Measurements from ENCODE around the gene DNASE1L3. TPM values are rescaled to one million over a fixed set of nuclear protein-coding genes. Genes with fewer than 3 reads are reported as not detected.

The DNASE1L3 gene
- polyA plus RNA-seq, 3 donors, result 0.19 TPM; not detected in 2

- no peak for TF ChIP-seq CTCF (IDR thresholded peaks at IDR 0.05)
- Mint-ChIP-seq H3K27me3 (ENCODE audit: low read depth in 3 of 3) (peaks cover 0 to 5% (median 0%) of the 10 kb centered on the region in 3 donors), H3K36me3 (no peaks in the 10 kb centered on the region), H3K9me3 (peaks cover 0 to 6% (median 3%) of the 10 kb centered on the region in 7 donors), H3K4me3 (no peak overlapping the region), H3K27ac (peak overlapping the region in 1 of 7 donors; percentile 46), H3K4me1 (peaks cover 17% of the 10 kb centered on the region)
- no CpG with 5 or more reads among the region's 11 CpGs for WGBS (ENCODE audit: insufficient coverage)
- Histone ChIP-seq H3K4me2 (replicated peaks; ENCODE audit: extremely low read depth, low read length, poor library complexity, severe bottlenecking) (no peak overlapping the region), H4K20me1 (ENCODE audit: insufficient read depth, low read length) (no peaks in the 10 kb centered on the region), H3K79me2 (ENCODE audit: insufficient read depth, low read length) (no peaks in the 10 kb centered on the region), H3K27ac (ENCODE audit: low read depth in 1 of 2, low read length in 2 of 2) (no peak overlapping the region), H3K27me3 (ENCODE audit: control insufficient read depth in 2 of 2, insufficient read depth in 2 of 2, low read length in 2 of 2) (no peaks in the 10 kb centered on the region), H3K9me3 (replicated peaks in 1 of 2; ENCODE audit: control insufficient read depth in 1 of 2, insufficient read depth in 1 of 2, low read length in 2 of 2) (no peaks in the 10 kb centered on the region), H3K4me3 (replicated peaks in 1 of 3; ENCODE audit: low read depth in 2 of 3, low read length in 3 of 3) (no peak overlapping the region), H3K36me3 (replicated peaks in 1 of 2; ENCODE audit: control insufficient read depth in 1 of 2, insufficient read depth in 2 of 2, low read length in 2 of 2) (no peaks in the 10 kb centered on the region), H3K9ac (ENCODE audit: insufficient read depth, low read length, poor library complexity, severe bottlenecking) (no peak overlapping the region), H3K4me1 (ENCODE audit: control insufficient read depth in 1 of 2, insufficient read depth in 2 of 2, low read length in 2 of 2) (peaks cover 10 to 21% of the 10 kb centered on the region in 2 donors), H2AFZ (ENCODE audit: insufficient read depth, low read depth, low read length, poor library complexity, severe bottlenecking) (no peak overlapping the region)
- no peak for DNase-seq
- intact Hi-C loops (cut with micrococcal nuclease), result loop anchor here in 1 of 2 donors (10.0 kb wide), 1 partner anchor 350 kb away; the partner anchor contains the start of gene ACOX2
Observed at GRCh38 chr3:58184309-58184981, 26.3 kb downstream of the DNASE1L3 start.

GRCh38 chr3:58183891-58184290 is 26.9 kb downstream of the DNASE1L3 start:
- H3K4me2 ChIP-seq (replicated peaks; ENCODE audit: extremely low read depth, low read length, poor library complexity, severe bottlenecking), result no peak overlapping the region
- no peak for TF ChIP-seq CTCF (IDR thresholded peaks at IDR 0.05)
- Mint-ChIP-seq H3K4me3 (no peak overlapping the region), H3K27ac (no peak overlapping the region), H3K27me3 (ENCODE audit: low read depth in 3 of 3) (peaks cover 1 to 5% (median 2%) of the 10 kb centered on the region in 3 donors), H3K36me3 (no peaks in the 10 kb centered on the region), H3K9me3 (peaks cover 0 to 6% (median 3%) of the 10 kb centered on the region in 7 donors), H3K4me1 (peaks cover 17% of the 10 kb centered on the region)
- no peak overlapping the region for H2AFZ ChIP-seq (ENCODE audit: insufficient read depth, low read depth, low read length, poor library complexity, severe bottlenecking)
- H3K9ac ChIP-seq (ENCODE audit: insufficient read depth, low read length, poor library complexity, severe bottlenecking), result no peak overlapping the region
- WGBS (ENCODE audit: insufficient coverage), result 88% methylated on average over 11 of the region's 12 CpGs
- DNase-seq, result no peak
- intact Hi-C loops (cut with micrococcal nuclease), result loop anchor here in 1 of 2 donors (10.0 kb wide), 1 partner anchor 351 kb away; the partner anchor contains the start of gene ACOX2
- no peaks in the 10 kb centered on the region for H3K9me3 ChIP-seq (replicated peaks in 1 of 2; ENCODE audit: control insufficient read depth in 1 of 2, insufficient read depth in 1 of 2, low read length in 2 of 2)
- no peak overlapping the region for H3K4me3 ChIP-seq (replicated peaks in 1 of 3; ENCODE audit: low read depth in 2 of 3, low read length in 3 of 3)
- peaks cover 13 to 19% of the 10 kb centered on the region in 2 donors for H3K4me1 ChIP-seq (ENCODE audit: control insufficient read depth in 1 of 2, insufficient read depth in 2 of 2, low read length in 2 of 2)
- no peaks in the 10 kb centered on the region for H3K27me3 ChIP-seq (ENCODE audit: control insufficient read depth in 2 of 2, insufficient read depth in 2 of 2, low read length in 2 of 2)
- H3K27ac ChIP-seq (ENCODE audit: low read depth in 1 of 2, low read length in 2 of 2), result no peak overlapping the region
- H3K79me2 ChIP-seq (ENCODE audit: insufficient read depth, low read length), result no peaks in the 10 kb centered on the region
- H3K36me3 ChIP-seq (replicated peaks in 1 of 2; ENCODE audit: control insufficient read depth in 1 of 2, insufficient read depth in 2 of 2, low read length in 2 of 2), result no peaks in the 10 kb centered on the region
- H4K20me1 ChIP-seq (ENCODE audit: insufficient read depth, low read length), result no peaks in the 10 kb centered on the region

Measured in CD14-positive monocyte (primary cell).